Activated naive CD8-positive, alpha-beta T cell treated with anti-CD3 and anti-CD28 coated beads, Interleukin-2, amount 50 U/mL, for 24 hours (primary cell): ENCODE measurements around the gene PNMA8C.
"Not testable (repeated sequence)": the region's sequence is repeated elsewhere in the genome, so short reads cannot be mapped to it uniquely, and the experiment has no call there.

Source experiments
- ATAC-seq: fragments of 150-1000 bp; cut with Tn5 transposase; one replicate; pipeline ENCODE4 v1.10.0; 2021
- DNase-seq: peaks from one replicate; pipeline ENCODE4 v3.0.0; 2021
- H3K27ac Mint-ChIP-seq: one replicate; pipeline ENCODE4 v1.8.0; 2021; ENCODE audit warnings: mild to moderate bottlenecking, mixed read lengths
- H3K27me3 Mint-ChIP-seq: one replicate; pipeline ENCODE4 v1.8.0; 2021; ENCODE audit warnings: mixed read lengths
- H3K36me3 Mint-ChIP-seq: one replicate; pipeline ENCODE4 v1.8.0; 2021; ENCODE audit warnings: low read depth, mixed read lengths
- H3K4me1 Mint-ChIP-seq: one replicate; pipeline ENCODE4 v1.8.0; 2021; ENCODE audit warnings: mixed read lengths
- H3K4me3 Mint-ChIP-seq: one replicate; pipeline ENCODE4 v1.8.0; 2021; ENCODE audit warnings: mild to moderate bottlenecking, moderate library complexity, mixed read lengths
- H3K9me3 Mint-ChIP-seq: one replicate; pipeline ENCODE4 v1.8.0; 2021; ENCODE audit warnings: mixed read lengths

The PNMA8C gene

GRCh38 chr19:46410205-46411087, 18.3 kb downstream of the PNMA8C start:
- H3K36me3 Mint-ChIP-seq = no peaks in the 10 kb centered on the region
- no peak overlapping the region for H3K4me3 Mint-ChIP-seq
- H3K4me1 Mint-ChIP-seq = peaks cover 3% of the 10 kb centered on the region
- H3K27ac Mint-ChIP-seq = no peak overlapping the region
- H3K9me3 Mint-ChIP-seq = no peaks in the 10 kb centered on the region
- H3K27me3 Mint-ChIP-seq = peaks cover 82% of the 10 kb centered on the region
- ATAC-seq (no peak), DNase-seq (no peak)

DNA sequence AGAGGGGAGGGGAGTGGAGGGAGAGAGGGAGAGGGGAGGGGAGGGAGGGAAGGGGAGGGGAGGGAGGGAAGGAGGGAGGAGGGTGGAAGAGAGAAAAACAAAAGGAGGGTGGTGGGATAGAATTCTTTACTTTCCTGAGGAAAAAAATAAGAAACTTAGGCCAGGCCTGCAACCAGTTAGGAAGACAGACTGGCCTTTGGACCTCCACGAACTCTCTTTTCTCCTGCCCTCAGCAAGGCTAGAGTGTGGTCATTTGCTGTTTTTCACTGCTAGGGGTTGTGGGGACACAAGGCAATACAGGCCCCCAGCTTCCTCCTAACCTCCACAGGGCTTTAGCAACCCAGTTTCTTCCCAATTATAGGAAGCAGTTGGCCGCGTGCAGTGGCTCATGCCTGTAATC, 19.5 kb downstream of the PNMA8C start:
- no peak overlapping the region for H3K27ac Mint-ChIP-seq
- DNase-seq (no peak), ATAC-seq (no peak)
- H3K4me3 Mint-ChIP-seq = no peak overlapping the region
- H3K4me1 Mint-ChIP-seq = peaks cover 9% of the 10 kb centered on the region
- H3K9me3 Mint-ChIP-seq = no peaks in the 10 kb centered on the region
- peaks cover 79% of the 10 kb centered on the region for H3K27me3 Mint-ChIP-seq
- no peaks in the 10 kb centered on the region for H3K36me3 Mint-ChIP-seq

GRCh38 chr19:46408664-46409039, 20.1 kb downstream of the PNMA8C start:
- H3K4me1 Mint-ChIP-seq = peaks cover 15% of the 10 kb centered on the region
- H3K27me3 Mint-ChIP-seq = peaks cover 79% of the 10 kb centered on the region
- H3K36me3 Mint-ChIP-seq = no peaks in the 10 kb centered on the region
- ATAC-seq (no peak), DNase-seq (no peak)
- no peaks in the 10 kb centered on the region for H3K9me3 Mint-ChIP-seq
- no peak overlapping the region for H3K27ac Mint-ChIP-seq
- no peak overlapping the region for H3K4me3 Mint-ChIP-seq

DNA sequence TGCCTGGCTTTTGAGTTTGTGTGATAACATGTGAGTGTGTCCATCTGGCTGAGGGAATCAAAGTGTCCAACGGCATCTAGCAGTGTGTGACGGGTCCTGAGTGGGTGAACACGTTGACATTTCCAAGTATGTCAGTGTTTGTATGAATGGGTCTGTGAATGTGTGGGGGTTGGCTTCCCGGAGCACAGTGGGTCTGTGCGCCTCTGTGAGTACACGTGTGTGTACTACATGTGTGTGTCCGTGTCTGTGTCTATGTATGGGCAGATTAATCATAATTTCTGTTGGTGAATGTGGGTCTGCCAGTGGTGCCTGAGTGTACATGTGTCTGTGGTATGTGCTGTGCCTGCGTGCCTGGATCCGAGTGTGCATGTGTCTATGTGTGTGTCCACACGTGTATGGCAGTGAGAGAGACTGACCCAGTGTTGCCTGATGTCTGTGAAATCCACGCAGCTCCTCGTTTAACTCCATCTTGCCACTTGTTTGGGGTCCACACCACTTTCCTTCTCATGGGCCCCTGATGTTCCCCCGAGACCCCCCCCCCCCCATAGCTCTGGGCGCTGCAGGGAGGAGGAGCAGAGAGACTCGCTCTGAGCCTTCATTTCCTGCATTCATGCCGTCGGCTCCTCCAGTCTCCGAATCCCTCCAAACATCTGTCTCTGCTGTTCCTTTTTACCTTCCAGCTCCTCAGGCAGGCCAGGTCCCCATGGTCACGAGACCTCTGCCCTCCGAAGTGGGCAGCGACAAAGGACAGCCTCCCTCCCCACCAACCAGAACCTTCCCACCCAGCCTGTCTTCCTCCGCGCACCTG, 20.7 kb downstream of the PNMA8C start:
- Mint-ChIP-seq H3K27me3 (peaks cover 82% of the 10 kb centered on the region), H3K36me3 (no peaks in the 10 kb centered on the region), H3K9me3 (no peaks in the 10 kb centered on the region), H3K4me1 (peaks cover 16% of the 10 kb centered on the region), H3K4me3 (no peak overlapping the region), H3K27ac (no peak overlapping the region)
- DNase-seq (no peak), ATAC-seq (no peak)

- Mint-ChIP-seq H3K27me3 (peaks cover 79% of the 10 kb centered on the region), H3K9me3 (no peaks in the 10 kb centered on the region), H3K36me3 (no peaks in the 10 kb centered on the region), H3K4me3 (no peak overlapping the region), H3K4me1 (peaks cover 14% of the 10 kb centered on the region), H3K27ac (no peak overlapping the region)
- DNase-seq (no peak), ATAC-seq (no peak)
These were observed 21.8 kb downstream of the PNMA8C start for GRCh38 chr19:46406976-46407375.

DNA sequence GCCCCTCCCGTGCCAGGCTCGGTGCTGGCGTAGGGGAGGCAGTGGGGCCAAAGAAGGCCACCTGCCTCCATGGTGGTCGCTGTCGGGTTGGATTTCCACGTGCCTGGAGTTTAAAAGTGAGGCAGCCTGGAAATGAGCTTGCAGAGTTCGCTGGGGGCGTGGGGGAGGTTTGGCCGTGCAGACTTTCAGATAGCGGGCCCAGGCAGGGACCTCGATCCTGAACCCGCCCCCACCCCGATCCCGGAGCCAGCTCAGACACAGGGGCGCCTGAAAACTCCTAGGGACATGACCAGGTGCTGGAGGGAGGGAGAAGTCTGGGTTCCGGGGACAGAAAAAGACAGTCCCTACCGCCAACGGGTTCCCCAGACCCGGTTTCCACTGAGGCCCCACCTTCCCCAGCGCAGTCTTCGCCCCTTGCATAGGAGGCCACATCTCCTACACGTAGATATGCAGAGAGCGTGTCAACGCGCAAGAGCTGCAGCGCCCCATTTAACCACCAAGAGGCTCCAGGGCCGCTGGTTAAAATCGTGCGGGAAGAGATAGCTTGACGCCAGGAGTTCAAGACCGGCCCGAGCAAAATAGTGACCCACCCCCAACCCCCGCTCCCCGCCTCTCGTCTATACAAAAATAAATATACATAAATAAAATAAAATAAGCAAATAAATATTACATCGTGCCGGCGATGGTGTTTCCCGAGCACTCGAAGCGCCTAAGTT, 23.8 kb downstream of the PNMA8C start:
- Mint-ChIP-seq H3K9me3 (no peaks in the 10 kb centered on the region), H3K4me3 (peak overlapping the region; percentile 54), H3K4me1 (peaks cover 14% of the 10 kb centered on the region), H3K27me3 (peaks cover 68% of the 10 kb centered on the region), H3K36me3 (no peaks in the 10 kb centered on the region), H3K27ac (no peak overlapping the region)
- DNase-seq (no peak), ATAC-seq (no peak)

DNA sequence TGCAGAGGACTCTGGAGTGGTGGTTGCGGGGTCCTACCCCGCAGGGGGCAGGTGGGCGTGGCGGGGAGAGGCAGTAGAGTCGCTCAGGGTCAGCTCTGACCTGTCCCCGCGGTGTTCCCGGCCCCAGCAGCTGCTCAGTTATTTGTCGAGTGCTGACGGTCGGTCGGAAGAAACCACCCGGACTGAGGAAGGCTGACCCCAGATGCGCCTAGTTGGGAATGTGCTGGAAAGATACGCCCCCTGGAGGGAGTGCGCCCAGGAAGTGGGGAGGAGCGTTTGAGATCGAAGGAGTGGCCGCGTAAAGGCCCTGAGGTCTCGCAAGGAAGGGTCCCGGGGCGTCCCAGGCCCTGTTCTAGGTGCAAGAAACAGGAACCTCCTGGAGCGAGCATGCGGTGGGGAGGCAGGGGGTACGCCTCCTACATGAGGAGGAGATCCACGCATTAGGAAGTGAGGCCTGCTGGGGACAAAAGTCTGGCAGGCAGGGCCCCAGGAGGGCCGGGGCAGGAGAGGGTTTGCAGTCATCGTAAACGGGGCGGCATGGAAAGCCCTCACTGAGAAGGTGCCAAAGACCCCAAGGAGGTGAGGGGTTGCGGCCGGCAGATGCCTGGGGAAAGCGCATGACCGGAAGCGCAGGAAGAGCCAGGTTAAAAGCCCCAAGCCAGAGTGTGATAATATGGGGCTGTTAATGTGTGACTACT, 24.5 kb downstream of the PNMA8C start:
- Mint-ChIP-seq H3K27me3 (peaks cover 73% of the 10 kb centered on the region), H3K36me3 (no peaks in the 10 kb centered on the region), H3K27ac (no peak overlapping the region), H3K4me3 (peak overlapping the region; percentile 54), H3K4me1 (peaks cover 14% of the 10 kb centered on the region), H3K9me3 (no peaks in the 10 kb centered on the region)
- peak; percentile 13 for ATAC-seq
- no peak for DNase-seq

GRCh38 chr19:46402725-46403124, 26.0 kb downstream of the PNMA8C start:
- no peak for ATAC-seq
- Mint-ChIP-seq H3K27ac (no peak overlapping the region), H3K27me3 (peaks cover 64% of the 10 kb centered on the region), H3K4me1 (peaks cover 14% of the 10 kb centered on the region), H3K4me3 (no peak overlapping the region), H3K36me3 (no peaks in the 10 kb centered on the region), H3K9me3 (no peaks in the 10 kb centered on the region)
- DNase-seq = no peak

DNA sequence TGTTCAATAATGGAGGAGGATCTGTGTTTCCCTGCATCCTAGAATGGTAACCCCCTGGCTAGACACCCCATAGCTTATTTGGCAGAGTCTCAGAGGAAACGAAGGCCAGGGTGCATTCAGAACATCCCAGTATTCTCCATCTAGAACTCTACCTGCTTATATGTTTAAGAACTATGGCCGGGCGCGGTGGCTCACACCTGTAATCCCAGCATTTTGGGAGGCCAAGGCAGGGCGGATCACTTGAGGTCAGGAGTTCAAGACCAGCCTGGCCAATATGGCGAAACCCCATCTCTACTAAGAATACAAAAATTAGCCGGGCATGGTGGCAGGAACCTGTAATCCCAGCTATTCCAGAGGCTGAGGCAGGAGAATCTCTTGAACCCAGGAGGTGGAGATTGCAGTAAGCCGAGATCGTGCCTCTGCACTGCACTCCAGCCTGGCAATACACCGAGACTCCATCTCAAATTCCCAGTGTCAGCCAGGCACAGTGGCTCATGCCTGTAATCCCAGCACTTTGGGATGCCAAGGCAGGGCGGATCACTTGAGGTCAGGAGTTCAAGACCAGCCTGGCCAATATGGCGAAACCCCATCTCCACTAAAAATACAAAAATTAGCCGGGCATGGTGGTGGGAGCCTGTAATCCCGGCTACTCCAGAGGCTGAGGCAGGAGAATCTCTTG, 30.8 kb downstream of the PNMA8C start:
- H3K9me3 Mint-ChIP-seq, H3K27ac Mint-ChIP-seq, DNase-seq, H3K4me1 Mint-ChIP-seq, ATAC-seq, H3K36me3 Mint-ChIP-seq, H3K4me3 Mint-ChIP-seq: not testable (repeated sequence)
- H3K27me3 Mint-ChIP-seq = peaks cover 27% of the 10 kb centered on the region

DNA sequence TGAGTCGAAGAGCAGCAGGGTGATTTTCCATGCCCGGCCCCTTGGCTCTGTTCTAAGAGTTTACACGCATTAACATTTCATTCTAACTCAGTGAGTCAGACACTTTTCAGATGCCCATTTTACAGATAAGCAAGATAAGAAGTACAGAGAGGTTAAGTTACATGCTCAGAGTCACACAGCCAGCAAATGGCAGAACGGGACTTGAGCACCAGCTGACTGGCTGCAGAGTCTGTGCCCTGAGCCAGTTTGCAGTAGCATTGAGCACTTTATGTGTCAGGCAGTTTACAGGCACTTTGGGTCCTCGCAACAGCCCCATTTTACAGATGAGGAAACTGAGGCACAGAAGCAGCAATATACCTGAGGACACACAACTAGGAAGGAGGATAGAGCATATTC, 34.3 kb downstream of the PNMA8C start:
- Mint-ChIP-seq H3K36me3 (peaks cover 16% of the 10 kb centered on the region), H3K4me1 (peaks cover 9% of the 10 kb centered on the region), H3K9me3 (no peaks in the 10 kb centered on the region), H3K27ac (no peak overlapping the region), H3K4me3 (no peak overlapping the region), H3K27me3 (peaks cover 8% of the 10 kb centered on the region)
- DNase-seq = no peak
- ATAC-seq = peak; percentile 24

- Mint-ChIP-seq H3K36me3 (peaks cover 21% of the 10 kb centered on the region), H3K27ac (no peak overlapping the region)
- no peak for DNase-seq
These were observed 35.0 kb downstream of the PNMA8C start for GRCh38 chr19:46393456-46394401.

DNA sequence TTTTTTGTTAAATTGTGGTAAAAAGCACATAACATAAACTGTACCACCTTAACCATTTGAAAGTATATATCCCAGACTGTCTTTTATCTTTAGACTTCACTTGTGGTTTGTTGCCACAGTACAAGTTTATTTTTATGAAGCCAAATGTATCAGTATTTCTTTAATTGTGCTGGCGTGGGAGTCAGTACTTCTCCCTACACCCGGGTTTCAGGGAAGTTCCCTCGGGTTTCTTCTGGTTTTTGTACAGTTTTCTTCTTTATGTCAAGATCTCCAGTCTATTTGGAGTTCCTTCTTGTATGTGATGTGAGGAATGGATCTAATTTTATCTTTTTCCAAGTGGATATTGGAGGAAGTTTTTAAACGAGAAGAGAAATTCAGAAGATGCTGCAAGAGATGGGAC, 35.9 kb downstream of the PNMA8C start:
- Mint-ChIP-seq H3K36me3 (peaks cover 27% of the 10 kb centered on the region), H3K4me3 (no peak overlapping the region), H3K9me3 (no peaks in the 10 kb centered on the region), H3K27ac (no peak overlapping the region), H3K27me3 (peaks cover 3% of the 10 kb centered on the region), H3K4me1 (peaks cover 9% of the 10 kb centered on the region)
- ATAC-seq = no peak
- no peak for DNase-seq

More at GRCh38 chr19:46393456-46394401, 35.0 kb downstream of the PNMA8C start:
- H3K4me1 Mint-ChIP-seq = peaks cover 9% of the 10 kb centered on the region
- no peak for ATAC-seq
- no peak overlapping the region for H3K4me3 Mint-ChIP-seq
- H3K9me3 Mint-ChIP-seq = no peaks in the 10 kb centered on the region
- peaks cover 5% of the 10 kb centered on the region for H3K27me3 Mint-ChIP-seq

DNA sequence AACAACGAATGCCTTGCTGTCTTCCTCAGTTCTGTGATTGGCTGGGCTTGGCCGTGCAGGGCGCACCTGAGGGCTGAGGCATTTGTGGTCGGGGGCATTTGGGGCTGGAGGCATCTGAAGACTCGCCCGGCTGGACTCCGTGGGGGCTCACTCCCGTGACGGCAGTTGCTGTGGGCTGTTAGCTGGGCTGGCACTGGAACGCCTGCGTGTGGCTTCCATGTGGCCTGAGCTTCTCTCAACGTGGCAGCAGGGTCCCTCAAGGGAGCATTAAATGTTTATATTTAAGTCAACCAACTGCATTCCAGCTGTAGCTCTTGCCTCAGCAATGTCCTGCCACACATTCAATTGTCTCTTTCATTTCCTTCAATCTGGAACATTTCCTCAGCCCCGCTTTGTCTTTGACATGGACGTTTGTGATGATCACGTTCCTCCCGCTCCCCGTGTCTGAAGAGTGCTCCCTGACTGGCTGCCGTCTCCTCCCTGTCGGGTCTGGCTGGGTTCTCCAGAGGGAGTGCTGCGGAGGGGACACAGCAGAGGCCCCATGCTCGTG, 36.4 kb downstream of the PNMA8C start:
- Mint-ChIP-seq H3K4me3 (no peak overlapping the region), H3K27me3 (no peaks in the 10 kb centered on the region), H3K27ac (no peak overlapping the region), H3K4me1 (peaks cover 10% of the 10 kb centered on the region), H3K36me3 (peaks cover 32% of the 10 kb centered on the region), H3K9me3 (no peaks in the 10 kb centered on the region)
- DNase-seq (no peak), ATAC-seq (no peak)
